ENCODE data around the gene HTT. TPM values are rescaled to one million over a fixed set of nuclear protein-coding genes. Genes with fewer than 3 reads are reported as not detected.

Gene HTT
- total and polyA plus RNA-seq, 9 of the 15 experiments (the other 6 are each of a cell fraction or from before 2014, with no cell fraction given): 0.66 to 31.6 (median 14.7) TPM

DNA sequence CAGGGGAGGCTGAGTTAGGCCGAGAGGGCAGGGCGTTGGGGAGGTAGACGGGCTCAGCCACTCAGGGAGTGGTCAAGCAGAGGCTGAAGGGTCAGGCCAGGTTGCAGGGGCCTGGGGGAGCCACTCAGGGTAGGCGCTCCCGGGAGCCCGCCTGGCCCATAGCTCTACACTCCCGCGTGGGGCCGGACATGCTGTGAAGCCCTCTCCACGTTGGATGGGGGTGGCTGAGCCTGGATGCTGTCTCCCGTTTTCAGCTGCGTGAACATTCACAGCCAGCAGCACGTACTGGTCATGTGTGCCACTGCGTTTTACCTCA, 160.5 kb downstream of the HTT start:
- Histone ChIP-seq H3K9me3 (replicated peaks; ENCODE audit: control insufficient read depth, insufficient read depth, low read depth, low read length) (no peaks in the 10 kb centered on the region), H3K4me2 (ENCODE audit: insufficient read depth, low read length) (no peak overlapping the region), H2AFZ (ENCODE audit: low read depth, low read length) (no peak overlapping the region), H3K27ac (ENCODE audit: extremely low read depth, low read depth, low read length) (no peak overlapping the region), H3K79me2 (ENCODE audit: control insufficient read depth, insufficient read depth, low read length) (no peaks in the 10 kb centered on the region), H3K27me3 (ENCODE audit: control insufficient read depth in 2 of 2, insufficient read depth in 2 of 2, low read length in 2 of 2) (no peaks in the 10 kb centered on the region), H4K20me1 (replicated peaks; ENCODE audit: control insufficient read depth, insufficient read depth, low read length) (no peaks in the 10 kb centered on the region; the same call in 1 of the 2 replicates), H3K4me3 (no peak overlapping the region), H3K9ac (ENCODE audit: insufficient read depth in 1 of 2, low read depth in 2 of 2, low read length in 2 of 2) (no peak overlapping the region), H3K36me3 (ENCODE audit: control insufficient read depth, insufficient read depth, low read length) (peaks cover 46% of the 10 kb centered on the region; the same call in 2 of the 3 replicates), H3K4me1 (replicated peaks in 1 of 2; ENCODE audit: control insufficient read depth in 2 of 2, insufficient read depth in 2 of 2, low read length in 2 of 2) (peaks cover 0 to 18% of the 10 kb centered on the region in 2 experiments; a peak in 3 of 5 replicates), H3K9me1 (ENCODE audit: control insufficient read depth, insufficient read depth, low read length) (peaks cover 2% of the 10 kb centered on the region)
- POLR2A ChIA-PET: no interaction called here
- in situ Hi-C loops (cut with MboI) (no loop called here), intact Hi-C loops (cut with micrococcal nuclease) (no loop called here)
- 86% methylated on average over 12 of the region's 14 CpGs for WGBS (ENCODE audit: insufficient coverage, low coverage, missing lambda C conversion rate)
- DNase-seq (ENCODE audit: extremely low read depth in 1 of 4, low spot score in 3 of 4) (no peak), ATAC-seq (no peak), FAIRE-seq (no peak)
- CTCF ChIA-PET (ENCODE audit: low intra/inter-chr PET ratio): no interaction called here
- 0 out of 2 replicates have a peak, but pooled peaks have one; percentile 26 for TF ChIP-seq ZBTB33 (CRISPR knock-in tag; IDR thresholded peaks at IDR 0.05)
- peak; percentile 9 for TF ChIP-seq RBM22 (IDR thresholded peaks at IDR 0.05; ENCODE audit: low read depth, low read length, poor library complexity, severe bottlenecking)
- TF ChIP-seq ZNF318 (IDR thresholded peaks at IDR 0.05; ENCODE audit: borderline replicate concordance in 1 of 2, low read depth in 1 of 2): no peak
- no TSS peak for BruUV-seq (replicated peaks)
